ENCODE measurements around the gene PFKFB4.
"Not testable (repeated sequence)": the region's sequence is repeated elsewhere in the genome, so short reads cannot be mapped to it uniquely, and the experiment has no call there.

PFKFB4 gene

DNA sequence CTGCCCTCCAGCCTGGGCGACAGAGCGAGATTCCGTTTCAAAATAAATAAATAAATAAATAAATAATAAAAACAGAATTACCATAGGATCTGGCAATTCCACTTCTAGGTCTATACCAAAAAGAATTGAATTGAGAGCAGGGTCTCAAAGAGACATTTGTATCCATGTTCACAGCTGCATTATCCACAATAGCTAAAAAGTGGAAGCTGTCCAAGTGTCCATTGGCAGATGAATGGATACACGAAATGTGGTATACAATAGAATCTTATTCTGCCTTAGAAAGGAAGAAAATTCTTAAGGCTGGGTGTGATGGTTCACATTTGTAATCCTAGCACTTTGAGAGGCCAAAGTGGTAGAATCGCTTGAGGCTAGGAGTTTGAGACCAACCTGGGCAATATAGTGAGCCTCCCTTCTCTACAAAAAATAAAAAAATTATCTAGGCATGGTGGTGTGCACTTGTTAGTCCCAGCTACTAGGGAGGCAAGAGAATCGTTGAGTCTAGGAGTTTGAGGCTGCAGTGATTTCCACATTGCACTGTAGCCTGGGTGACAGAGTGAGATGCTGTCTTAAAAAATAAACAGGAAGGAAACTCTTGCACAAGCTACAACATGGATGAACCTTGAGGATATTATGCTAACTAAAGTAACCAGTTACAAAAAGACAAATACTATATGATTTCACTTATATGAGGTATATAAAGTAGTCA, 24.2 kb downstream of the PFKFB4 start:
- CTCF ChIA-PET: interaction anchor here (1.1 kb wide), 1 partner anchor 96 kb away, joined by 3 read pairs; no protein-coding TSS in a partner anchor
- TF ChIP-seq SUZ12 (IDR thresholded peaks at IDR 0.05) (no peak), LEF1 (IDR thresholded peaks at IDR 0.05; ENCODE audit: borderline replicate concordance) (no peak), FOXA1 (IDR thresholded peaks at IDR 0.05) (no peak), ELF4 (IDR thresholded peaks at IDR 0.05) (no peak), SP1 (IDR thresholded peaks at IDR 0.05) (no peak), CTBP1 (IDR thresholded peaks at IDR 0.05; ENCODE audit: borderline replicate concordance) (no peak), ARNT (IDR thresholded peaks at IDR 0.05) (no peak), TARDBP (IDR thresholded peaks at IDR 0.05) (no peak), L3MBTL2 (conservative IDR thresholded peaks at IDR 0.05) (no peak)
- no peak for DNase-seq (ENCODE audit: extremely low spot score)
- POLR2A ChIA-PET: no interaction called here

DNA sequence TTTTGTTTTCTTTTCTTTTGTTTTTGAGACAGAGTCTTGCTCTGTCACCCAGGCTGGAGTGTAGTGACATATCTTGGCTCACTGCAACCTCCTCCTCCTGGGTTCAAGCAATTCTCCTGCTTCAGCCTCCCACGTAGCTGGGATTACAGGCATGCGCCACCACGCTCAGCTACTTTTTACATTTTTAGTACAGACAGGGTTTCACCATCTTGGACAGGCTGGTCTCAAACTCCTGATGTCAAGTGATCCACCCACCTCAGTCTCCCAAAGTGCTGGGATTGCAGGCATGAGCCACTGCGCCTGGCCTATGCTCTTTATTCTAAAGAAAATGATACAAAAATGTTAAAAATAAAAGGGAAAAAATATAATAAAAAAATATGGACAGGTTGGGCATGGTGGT, 25.9 kb downstream of the PFKFB4 start:
- POLR2A ChIA-PET: not testable (repeated sequence)

DNA sequence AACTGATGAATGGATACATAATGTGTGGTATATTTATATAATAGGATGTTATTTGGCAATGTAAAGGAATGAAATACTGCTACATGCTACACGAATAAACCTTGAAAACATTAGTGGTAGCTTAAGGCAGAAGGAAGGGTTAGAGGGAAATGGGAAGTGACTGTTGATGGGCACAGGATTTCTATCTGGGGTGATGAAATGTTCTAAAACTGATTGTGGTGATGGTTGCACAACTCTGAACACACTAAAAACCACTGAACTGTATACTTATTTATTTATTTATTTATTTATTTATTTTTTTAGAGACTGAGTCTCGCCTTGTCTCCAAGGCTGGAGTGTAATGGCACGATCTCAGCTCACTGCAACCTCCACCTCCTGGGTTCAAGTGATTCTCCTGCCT, 27.8 kb downstream of the PFKFB4 start:
- TF ChIP-seq TARDBP (IDR thresholded peaks at IDR 0.05) (no peak), NFRKB (IDR thresholded peaks at IDR 0.05) (no peak), FOXK2 (IDR thresholded peaks at IDR 0.05) (no peak), ELF4 (IDR thresholded peaks at IDR 0.05) (no peak), ZNF384 (IDR thresholded peaks at IDR 0.05) (no peak), SUZ12 (IDR thresholded peaks at IDR 0.05) (no peak), HDGF (IDR thresholded peaks at IDR 0.05; ENCODE audit: borderline replicate concordance) (no peak)
- ChIA-PET POLR2A (interaction anchor here (1.2 kb wide), 1 partner anchor 89 kb away, joined by 3 read pairs; the partner anchor contains the start of gene CCDC51), CTCF (no interaction called here)
- no peak for DNase-seq (ENCODE audit: extremely low spot score)

More for the DNA sequence above, 25.9 kb downstream of the PFKFB4 start:
- CTCF ChIA-PET: interaction anchor here (0.5 to 0.6 kb wide), 2 partner anchors 57 to 143 kb away, joined by 3 to 10 read pairs; no protein-coding TSS in a partner anchor
- DNase-seq (ENCODE audit: extremely low spot score): not testable (repeated sequence)

DNA sequence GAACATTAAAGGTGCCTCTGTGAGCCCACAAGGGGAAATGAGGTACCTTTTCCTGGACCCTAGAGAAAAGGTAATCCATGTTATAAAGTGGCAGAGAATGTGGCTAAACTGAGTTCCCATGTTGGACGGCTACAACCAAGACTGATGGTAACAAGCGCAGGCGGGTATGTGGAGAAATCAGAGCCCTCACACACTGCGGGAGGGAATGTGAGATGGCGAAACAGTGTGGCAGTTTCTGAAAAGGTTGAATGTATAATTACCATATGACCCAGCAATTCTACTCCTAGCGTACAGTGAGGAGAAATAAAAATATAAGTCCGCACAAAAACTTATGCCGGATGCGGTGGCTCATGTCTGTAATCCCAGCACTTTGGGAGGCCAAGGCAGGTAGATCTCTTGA, 28.6 kb downstream of the PFKFB4 start:
- TF ChIP-seq BHLHE40 (IDR thresholded peaks at IDR 0.05; ENCODE audit: borderline replicate concordance) (no peak), FOXM1 (IDR thresholded peaks at IDR 0.05; ENCODE audit: borderline replicate concordance) (no peak), SUZ12 (IDR thresholded peaks at IDR 0.05) (no peak), NFRKB (IDR thresholded peaks at IDR 0.05) (no peak), FOXK2 (IDR thresholded peaks at IDR 0.05) (no peak), LEF1 (IDR thresholded peaks at IDR 0.05; ENCODE audit: borderline replicate concordance) (no peak), CTBP1 (IDR thresholded peaks at IDR 0.05; ENCODE audit: borderline replicate concordance) (no peak)
- CTCF ChIA-PET: no interaction called here
- POLR2A ChIA-PET: interaction anchor here (1.2 kb wide), 1 partner anchor 88 kb away, joined by 3 read pairs; the partner anchor contains the start of gene CCDC51
- no peak for DNase-seq (ENCODE audit: extremely low spot score)

DNA sequence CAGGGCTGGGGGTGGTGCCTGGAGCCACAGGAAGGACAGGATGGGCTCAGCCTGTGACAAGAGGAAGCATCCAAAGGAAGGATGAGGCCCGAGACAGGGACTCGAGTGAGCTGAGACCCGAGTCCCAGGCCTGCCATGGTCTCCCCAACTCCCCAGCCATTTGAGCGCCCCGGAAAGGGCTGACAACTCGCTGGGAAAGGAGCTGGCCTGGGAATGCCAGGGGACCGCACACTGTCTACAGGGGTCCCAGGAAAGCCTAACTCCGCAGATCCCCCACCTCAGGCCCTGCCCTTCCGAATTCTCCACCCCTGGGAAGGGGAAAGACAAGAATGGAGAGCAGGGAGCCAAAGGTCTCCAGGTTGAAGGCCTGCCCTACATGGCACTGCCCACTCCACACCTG, 31.6 kb downstream of the PFKFB4 start:
- DNase-seq (ENCODE audit: extremely low spot score): no peak
- CTCF ChIA-PET: no interaction called here
- no peak for TF ChIP-seq ELF4 (IDR thresholded peaks at IDR 0.05)
- TF ChIP-seq SP1 (IDR thresholded peaks at IDR 0.05): no peak
- no peak for TF ChIP-seq NFRKB (IDR thresholded peaks at IDR 0.05)
- TF ChIP-seq SUZ12 (IDR thresholded peaks at IDR 0.05): no peak
- no peak for TF ChIP-seq CTBP1 (IDR thresholded peaks at IDR 0.05; ENCODE audit: borderline replicate concordance)
- no peak for TF ChIP-seq BHLHE40 (IDR thresholded peaks at IDR 0.05; ENCODE audit: borderline replicate concordance)
- no peak for TF ChIP-seq LEF1 (IDR thresholded peaks at IDR 0.05; ENCODE audit: borderline replicate concordance)
- no peak for TF ChIP-seq FOXM1 (IDR thresholded peaks at IDR 0.05; ENCODE audit: borderline replicate concordance)
- no peak for TF ChIP-seq FOXK2 (IDR thresholded peaks at IDR 0.05)
- no peak for TF ChIP-seq ARNT (IDR thresholded peaks at IDR 0.05)
- TF ChIP-seq HDGF (IDR thresholded peaks at IDR 0.05; ENCODE audit: borderline replicate concordance): no peak
- TF ChIP-seq ZNF384 (IDR thresholded peaks at IDR 0.05): no peak
- no peak for TF ChIP-seq TARDBP (IDR thresholded peaks at IDR 0.05)
- no peak for TF ChIP-seq FOXA1 (IDR thresholded peaks at IDR 0.05)
- TF ChIP-seq L3MBTL2 (conservative IDR thresholded peaks at IDR 0.05): no peak
- TF ChIP-seq, protein P1, sequence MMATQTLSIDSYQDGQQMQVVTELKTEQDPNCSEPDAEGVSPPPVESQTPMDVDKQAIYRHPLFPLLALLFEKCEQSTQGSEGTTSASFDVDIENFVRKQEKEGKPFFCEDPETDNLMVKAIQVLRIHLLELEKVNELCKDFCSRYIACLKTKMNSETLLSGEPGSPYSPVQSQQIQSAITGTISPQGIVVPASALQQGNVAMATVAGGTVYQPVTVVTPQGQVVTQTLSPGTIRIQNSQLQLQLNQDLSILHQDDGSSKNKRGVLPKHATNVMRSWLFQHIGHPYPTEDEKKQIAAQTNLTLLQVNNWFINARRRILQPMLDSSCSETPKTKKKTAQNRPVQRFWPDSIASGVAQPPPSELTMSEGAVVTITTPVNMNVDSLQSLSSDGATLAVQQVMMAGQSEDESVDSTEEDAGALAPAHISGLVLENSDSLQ (IDR thresholded peaks at IDR 0.05): no peak
- POLR2A ChIA-PET: no interaction called here

DNA sequence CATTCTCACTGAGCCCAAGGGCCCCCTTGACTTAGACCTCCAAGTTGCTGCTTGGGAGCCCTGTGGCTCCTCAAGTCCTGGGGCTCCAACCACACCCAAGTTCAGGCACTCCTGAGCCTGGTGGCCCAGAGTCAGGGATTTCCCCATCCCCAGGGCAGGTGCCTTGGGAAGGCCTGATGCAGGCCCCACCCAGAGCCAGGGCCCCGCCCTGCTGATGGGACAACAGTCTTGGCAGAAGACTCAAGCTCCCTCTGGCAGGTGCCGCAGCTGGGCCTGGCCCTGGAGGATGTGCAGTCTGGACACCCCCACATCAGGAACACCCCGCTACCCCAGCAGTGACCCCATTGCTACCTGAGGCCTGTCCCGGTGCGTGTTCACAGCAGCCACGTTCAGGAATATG, 35.0 kb downstream of the PFKFB4 start:
- TF ChIP-seq NFRKB (IDR thresholded peaks at IDR 0.05) (no peak), LEF1 (IDR thresholded peaks at IDR 0.05; ENCODE audit: borderline replicate concordance) (no peak), FOXK2 (IDR thresholded peaks at IDR 0.05) (no peak), L3MBTL2 (conservative IDR thresholded peaks at IDR 0.05) (no peak), ZNF384 (IDR thresholded peaks at IDR 0.05) (no peak), BHLHE40 (IDR thresholded peaks at IDR 0.05; ENCODE audit: borderline replicate concordance) (no peak), SP1 (IDR thresholded peaks at IDR 0.05) (no peak), SUZ12 (IDR thresholded peaks at IDR 0.05) (no peak), FOXA1 (IDR thresholded peaks at IDR 0.05) (no peak), HDGF (IDR thresholded peaks at IDR 0.05; ENCODE audit: borderline replicate concordance) (no peak), ARNT (IDR thresholded peaks at IDR 0.05) (no peak), FOXM1 (IDR thresholded peaks at IDR 0.05; ENCODE audit: borderline replicate concordance) (no peak), CTBP1 (IDR thresholded peaks at IDR 0.05; ENCODE audit: borderline replicate concordance) (no peak), TARDBP (IDR thresholded peaks at IDR 0.05) (no peak)
- TF ChIP-seq, protein P1 (IDR thresholded peaks at IDR 0.05): no peak
- DNase-seq (ENCODE audit: extremely low spot score): no peak
- POLR2A ChIA-PET: no interaction called here
- CTCF ChIA-PET: no interaction called here

DNA sequence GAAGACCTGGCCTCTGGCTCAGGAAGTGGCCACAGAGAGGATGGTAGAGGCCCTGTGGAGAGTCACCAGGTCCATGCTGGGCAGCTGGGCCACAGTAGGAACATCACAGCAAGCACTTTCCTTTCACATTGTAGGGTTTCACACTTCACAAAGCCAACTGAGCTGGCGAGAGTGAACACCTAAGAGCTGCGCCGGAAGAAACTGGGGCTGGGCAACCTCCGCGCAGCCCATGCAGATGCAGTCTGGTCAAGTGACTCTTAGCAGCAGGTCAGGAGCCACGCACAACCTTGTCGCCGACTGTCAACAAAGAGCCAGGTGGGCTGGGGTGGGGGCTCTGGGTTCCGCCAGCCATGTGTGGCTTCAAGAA, 37.3 kb downstream of the PFKFB4 start:
- TF ChIP-seq FOXM1 (IDR thresholded peaks at IDR 0.05; ENCODE audit: borderline replicate concordance): no peak
- no peak for TF ChIP-seq L3MBTL2 (conservative IDR thresholded peaks at IDR 0.05)
- no peak for TF ChIP-seq SUZ12 (IDR thresholded peaks at IDR 0.05)
- no peak for TF ChIP-seq ZNF384 (IDR thresholded peaks at IDR 0.05)
- no peak for TF ChIP-seq FOXA1 (IDR thresholded peaks at IDR 0.05)
- TF ChIP-seq TARDBP (IDR thresholded peaks at IDR 0.05): no peak
- TF ChIP-seq LEF1 (IDR thresholded peaks at IDR 0.05; ENCODE audit: borderline replicate concordance): no peak
- no peak for TF ChIP-seq SP1 (IDR thresholded peaks at IDR 0.05)
- TF ChIP-seq ELF4 (IDR thresholded peaks at IDR 0.05): no peak
- TF ChIP-seq HDGF (IDR thresholded peaks at IDR 0.05; ENCODE audit: borderline replicate concordance): no peak
- no peak for TF ChIP-seq CTBP1 (IDR thresholded peaks at IDR 0.05; ENCODE audit: borderline replicate concordance)
- no peak for TF ChIP-seq BHLHE40 (IDR thresholded peaks at IDR 0.05; ENCODE audit: borderline replicate concordance)
- no peak for TF ChIP-seq ARNT (IDR thresholded peaks at IDR 0.05)
- TF ChIP-seq NFRKB (IDR thresholded peaks at IDR 0.05): no peak
- TF ChIP-seq, protein P1 (IDR thresholded peaks at IDR 0.05): no peak
- TF ChIP-seq FOXK2 (IDR thresholded peaks at IDR 0.05): no peak
- CTCF ChIA-PET: no interaction called here
- POLR2A ChIA-PET: interaction anchor here (1.7 kb wide), 1 partner anchor 38 kb away, joined by 6 read pairs; the partner anchor contains the start of gene PFKFB4
- no peak for DNase-seq (ENCODE audit: extremely low spot score)
